SK-N-SH (cell line): ENCODE results near the gene APEH. TPM values are rescaled to one million over a fixed set of nuclear protein-coding genes. Genes with fewer than 3 reads are reported as not detected.

ENCODE experiments used
- CTCF ChIA-PET: fragments of 300-600, 350-600 bp; formaldehyde crosslinking; extraction: SDS; loops from one replicate; lab custom pipeline; 2021; lab: Yijun Ruan, JAX
- POLR2A ChIA-PET: fragments of 350-600 bp; sonication (Branson Sonifier 250); formaldehyde crosslinking; extraction: SDS; loops from one replicate; lab custom pipeline; 2020; ENCODE audit warnings: antibody characterized with exemption, inconsistent platforms; lab: Yijun Ruan, JAX
- DNase-seq: peaks from one replicate; pipeline ENCODE4 v3.0.0; 2012
- H2AFZ ChIP-seq: fragments of 200-600 bp; sonication (generic); 2 replicates; pipeline ENCODE4 v1.8.1; 2016; ENCODE audit warnings: antibody characterized with exemption, mild to moderate bottlenecking, low read depth
- H3F3A ChIP-seq: fragments of 200-600 bp; sonication (generic); replicated peaks from 2 replicates; pipeline ENCODE3; 2016; ENCODE audit warnings: antibody characterized with exemption, mild to moderate bottlenecking; ENCODE audit not compliant: insufficient read depth
- H3K27ac ChIP-seq, 2 experiments: fragments of 200-500 bp in 1 of 2; fragments of 200-600 bp in 1 of 2; sonication (Bioruptor generic) in 1 of 2; sonication (generic), shearing (Covaris generic) in 1 of 2; 2 replicates each; pipeline versions ENCODE4 v1.5.1 to v1.6.1; 2014 to 2016; ENCODE audit warnings: low read depth in 2 of 2, inconsistent platforms in 1 of 2, low read length in 1 of 2, mild to moderate bottlenecking in 1 of 2, mixed read lengths in 1 of 2
- H3K27me3 ChIP-seq: fragments of 200-600 bp; sonication (generic), shearing (Covaris generic); 2 replicates; pipeline ENCODE4 v1.6.1; 2016; ENCODE audit warnings: mixed run types; ENCODE audit not compliant: insufficient read depth
- H3K36me3 ChIP-seq, 2 experiments: fragments of 200-500 bp in 1 of 2; fragments of 200-600 bp in 1 of 2; sonication (Bioruptor generic) in 1 of 2; sonication (generic) in 1 of 2; replicated peaks in 1 of 2; 2 replicates each; pipeline versions ENCODE3 to v1.5.1; 2014 to 2016; ENCODE audit warnings: low read length in 1 of 2, mild to moderate bottlenecking in 1 of 2; ENCODE audit not compliant: insufficient read depth in 2 of 2, control insufficient read depth in 1 of 2
- H3K4me1 ChIP-seq, 2 experiments: fragments of 200-500 bp in 1 of 2; fragments of 200-600 bp in 1 of 2; sonication (Bioruptor generic) in 1 of 2; sonication (generic), shearing (Covaris generic) in 1 of 2; 2 replicates each; pipeline versions ENCODE4 v1.5.1 to v1.6.1; 2014 to 2016; ENCODE audit warnings: low read depth in 1 of 2, low read length in 1 of 2, mixed run types in 1 of 2; ENCODE audit not compliant: insufficient read depth in 2 of 2, control insufficient read depth in 1 of 2
- H3K4me2 ChIP-seq: fragments of 200-600 bp; sonication (generic), shearing (Covaris generic); 2 replicates; pipeline ENCODE4 v1.6.1; 2017; ENCODE audit warnings: mixed run types
- H3K4me3 ChIP-seq, 2 experiments: fragments of 200-500 bp in 1 of 2; fragments of 200-600 bp in 1 of 2; sonication (Bioruptor generic) in 1 of 2; sonication (generic), shearing (Covaris generic) in 1 of 2; 2 replicates each; pipeline versions ENCODE4 v1.5.1 to v1.8.1; 2014 to 2016; ENCODE audit warnings: low read depth in 2 of 2, inconsistent platforms in 1 of 2, low read length in 1 of 2, mild to moderate bottlenecking in 1 of 2, mixed read lengths in 1 of 2, moderate library complexity in 1 of 2
- H3K79me2 ChIP-seq: fragments of 200-600 bp; sonication (generic); 2 replicates; pipeline ENCODE4 v1.8.1; 2017; ENCODE audit warnings: mild to moderate bottlenecking; ENCODE audit not compliant: insufficient read depth
- H3K9ac ChIP-seq: fragments of 200-600 bp; sonication (generic); 2 replicates; pipeline ENCODE4 v1.6.1; 2017; ENCODE audit warnings: mixed run types
- H3K9me2 ChIP-seq: fragments of 200-600 bp; sonication (generic); 2 replicates; pipeline ENCODE4 v1.6.1; 2017; ENCODE audit warnings: mixed run types
- H3K9me3 ChIP-seq: fragments of 200-600 bp; sonication (generic); 2 replicates; pipeline ENCODE4 v1.6.1; 2017; ENCODE audit warnings: mixed run types, mild to moderate bottlenecking, moderate library complexity
- H4K20me1 ChIP-seq: fragments of 200-600 bp; sonication (generic); 2 replicates; pipeline ENCODE4 v1.6.1; 2017; ENCODE audit warnings: mild to moderate bottlenecking, mixed run types; ENCODE audit not compliant: insufficient read depth
- FOXJ3 ChIP-seq: sonication (generic); formaldehyde crosslinking; IDR thresholded peaks from 2 replicates; pipeline ENCODE4 v1.5.1; 2020; ENCODE audit warnings: mild to moderate bottlenecking, missing genetic modification reagents
- FOXM1 ChIP-seq: IDR thresholded peaks from 2 replicates; pipeline ENCODE4 v1.4.0; 2012; ENCODE audit warnings: low read depth, mild to moderate bottlenecking
- GABPA ChIP-seq: IDR thresholded peaks from 2 replicates; pipeline ENCODE4 v1.4.0; 2012; ENCODE audit warnings: low read depth, mild to moderate bottlenecking
- GATA2 ChIP-seq: sonication (generic); formaldehyde crosslinking; IDR thresholded peaks from 2 replicates; pipeline ENCODE4 v1.5.0; 2020; ENCODE audit warnings: mild to moderate bottlenecking, missing genetic modification reagents
- NFIC ChIP-seq: IDR thresholded peaks from 2 replicates; pipeline ENCODE4 v1.4.0; 2012; ENCODE audit warnings: borderline replicate concordance
- RFX5 ChIP-seq: IDR thresholded peaks from 2 replicates; pipeline ENCODE4 v1.6.1; 2012; ENCODE audit warnings: mild to moderate bottlenecking, improper control_type of control experiment, low read length
- RXRA ChIP-seq: IDR thresholded peaks from 2 replicates; pipeline ENCODE4 v1.4.0; 2012; ENCODE audit warnings: low read depth, mild to moderate bottlenecking, borderline replicate concordance
- SIN3A ChIP-seq: IDR thresholded peaks from 2 replicates; pipeline ENCODE4 v1.6.1; 2012; ENCODE audit warnings: low read depth, mild to moderate bottlenecking, low read length, moderate library complexity, borderline replicate concordance
- YY1 ChIP-seq: IDR thresholded peaks from 2 replicates; pipeline ENCODE4 v1.4.0; 2012; ENCODE audit warnings: low read depth, mild to moderate bottlenecking
- WGBS: methylation state at CpG from one replicate; pipeline ENCODE4 v1.1.6; 2017; ENCODE audit warnings: low lambda C conversion rate; 5-methylcytosine and 5-hydroxymethylcytosine counted together
- polyA plus RNA-seq, 3 experiments: library from polyadenylated mRNA; depleted of rRNA; stranded (reverse); fragments of >200 nt; gene quantifications; 2 replicates each; pipeline ENCODE4 v1.2.3, GENCODE V29; 2012
- TF ChIP-seq, protein P1 (sequence below): IDR thresholded peaks from 2 replicates; pipeline ENCODE4; 2012
- TF ChIP-seq, protein P2 (sequence below): IDR thresholded peaks from 2 replicates; pipeline ENCODE4 v1.4.0; 2012; ENCODE audit warnings: low read depth
- TF ChIP-seq, protein P3 (sequence below): IDR thresholded peaks from 2 replicates; pipeline ENCODE4 v1.4.0; 2012; ENCODE audit warnings: low read depth, borderline replicate concordance
- TF ChIP-seq, protein P4 (sequence below): IDR thresholded peaks from 2 replicates; pipeline ENCODE4 v1.6.1; 2012; ENCODE audit warnings: mild to moderate bottlenecking, low read depth, low read length, moderate library complexity
- TF ChIP-seq, protein P5 (sequence below): fragments of 150-350 bp; IDR thresholded peaks from 2 replicates; pipeline ENCODE4 v1.6.1; 2017; ENCODE audit warnings: antibody characterized with exemption, low read length, low read depth, borderline replicate concordance
- TF ChIP-seq, protein P6 (sequence below): fragments of 150-350 bp; IDR thresholded peaks from 2 replicates; pipeline ENCODE4 v1.6.1; 2016; ENCODE audit warnings: mild to moderate bottlenecking, low read depth, low read length

The APEH gene
- polyA plus RNA-seq, 1 of the 3 experiments (the other 2 are of a cell fraction), result 112 TPM

DNA sequence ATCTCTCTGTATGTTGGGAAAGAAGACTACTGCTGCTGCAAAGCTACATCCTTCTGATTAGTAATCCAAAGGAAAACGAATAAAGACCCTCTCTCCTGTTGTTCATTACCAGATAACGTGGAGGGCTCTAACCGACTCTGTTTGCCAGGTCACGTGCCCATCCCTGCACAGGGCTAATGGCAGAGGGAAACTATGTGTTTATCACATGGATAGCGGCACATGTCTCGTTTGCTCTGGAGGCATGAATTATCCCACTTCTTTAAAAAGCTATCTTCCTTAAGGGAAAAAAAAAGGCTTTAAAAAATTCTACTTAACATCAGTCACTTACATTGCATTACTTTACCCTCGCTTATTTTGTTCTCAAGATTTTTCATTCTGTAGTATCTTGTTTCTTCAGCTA is 32.9 kb upstream of the APEH start:
- H2AFZ ChIP-seq, result no peak overlapping the region
- TF ChIP-seq RXRA (no peak), GATA2 (CRISPR knock-in tag) (no peak), FOXJ3 (CRISPR knock-in tag) (no peak)
- TF ChIP-seq, protein P1, sequence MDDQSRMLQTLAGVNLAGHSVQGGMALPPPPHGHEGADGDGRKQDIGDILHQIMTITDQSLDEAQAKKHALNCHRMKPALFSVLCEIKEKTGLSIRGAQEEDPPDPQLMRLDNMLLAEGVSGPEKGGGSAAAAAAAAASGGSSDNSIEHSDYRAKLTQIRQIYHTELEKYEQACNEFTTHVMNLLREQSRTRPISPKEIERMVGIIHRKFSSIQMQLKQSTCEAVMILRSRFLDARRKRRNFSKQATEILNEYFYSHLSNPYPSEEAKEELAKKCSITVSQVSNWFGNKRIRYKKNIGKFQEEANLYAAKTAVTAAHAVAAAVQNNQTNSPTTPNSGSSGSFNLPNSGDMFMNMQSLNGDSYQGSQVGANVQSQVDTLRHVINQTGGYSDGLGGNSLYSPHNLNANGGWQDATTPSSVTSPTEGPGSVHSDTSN, result no peak
- TF ChIP-seq, all 33 proteins: peak for 0
- Histone ChIP-seq H3K4me2 (no peak overlapping the region), H3K79me2 (no peaks in the 10 kb centered on the region), H3K4me3 (no peak overlapping the region), H3K9ac (no peak overlapping the region), H3K9me2 (no peaks in the 10 kb centered on the region), H3K4me1 (no peaks in the 10 kb centered on the region), H3K27ac (no peak overlapping the region), H3K36me3 (no peaks in the 10 kb centered on the region), H3K9me3 (no peaks in the 10 kb centered on the region), H3F3A (no peaks in the 10 kb centered on the region), H3K27me3 (no peaks in the 10 kb centered on the region), H4K20me1 (no peaks in the 10 kb centered on the region)
- WGBS, result 60% methylated on average over 7 of the region's 7 CpGs
- ChIA-PET POLR2A (no interaction called here), CTCF (interaction anchor here (1.0 to 2.2 kb wide), 3 partner anchors 15 to 102 kb away, joined by 3 to 7 read pairs (median 5); no protein-coding TSS in a partner anchor)
- DNase-seq, result no peak

DNA sequence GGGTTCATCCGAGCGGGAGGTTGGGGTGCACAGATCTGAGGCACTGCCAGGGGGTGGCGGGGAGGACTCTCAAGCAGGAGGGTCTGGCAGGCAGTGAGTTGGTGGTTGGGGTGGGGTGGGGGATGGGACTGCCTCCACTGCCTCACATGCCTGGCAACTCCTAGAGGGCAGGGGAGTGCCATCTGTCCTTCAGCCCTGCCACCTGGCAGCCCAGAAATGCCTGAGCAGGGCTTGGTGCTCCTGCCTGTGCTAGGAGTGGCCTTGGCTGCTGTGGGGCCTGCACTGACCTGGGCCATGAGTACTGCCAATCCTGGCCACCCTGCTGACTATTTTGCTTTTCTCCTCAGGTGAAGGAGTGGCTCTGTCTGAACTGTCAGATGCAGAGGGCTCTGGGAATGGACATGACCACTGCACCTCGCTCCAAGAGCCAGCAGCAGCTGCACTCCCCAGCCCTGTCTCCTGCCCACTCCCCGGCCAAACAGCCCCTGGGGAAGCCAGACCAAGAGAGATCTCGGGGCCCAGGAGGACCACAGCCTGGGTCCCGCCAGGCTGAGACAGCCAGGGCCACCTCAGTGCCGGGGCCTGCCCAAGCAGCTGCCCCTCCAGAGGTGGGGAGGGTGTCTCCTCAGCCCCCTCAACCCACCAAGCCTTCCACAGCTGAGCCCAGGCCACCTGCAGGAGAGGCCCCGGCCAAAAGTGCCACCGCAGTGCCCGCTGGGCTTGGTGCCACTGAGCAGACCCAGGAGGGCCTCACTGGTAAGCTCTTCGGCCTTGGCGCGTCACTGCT is 32.0 kb upstream of the APEH start:
- Histone ChIP-seq H3K9me2 (no peaks in the 10 kb centered on the region), H3K4me3 (no peak overlapping the region), H3K9me3 (no peaks in the 10 kb centered on the region), H3K4me2 (no peak overlapping the region), H2AFZ (no peak overlapping the region), H3F3A (no peaks in the 10 kb centered on the region), H3K27me3 (no peaks in the 10 kb centered on the region), H3K27ac (no peak overlapping the region), H3K9ac (no peak overlapping the region), H3K4me1 (no peaks in the 10 kb centered on the region; a peak in 1 of 4 replicates), H4K20me1 (no peaks in the 10 kb centered on the region), H3K79me2 (no peaks in the 10 kb centered on the region), H3K36me3 (no peaks in the 10 kb centered on the region)
- no peak for DNase-seq
- WGBS, result 68% methylated on average over 9 of the region's 14 CpGs
- CTCF ChIA-PET, result interaction anchor here (1.0 to 3.3 kb wide), 3 partner anchors 25 to 87 kb away, joined by 3 to 13 read pairs (median 3); partner anchors contain the start of gene BSN
- POLR2A ChIA-PET, result no interaction called here
- TF ChIP-seq RFX5 (no peak), NFIC (no peak), YY1 (no peak), GABPA (no peak), SIN3A (no peak), FOXM1 (no peak)
- TF ChIP-seq, protein P2, sequence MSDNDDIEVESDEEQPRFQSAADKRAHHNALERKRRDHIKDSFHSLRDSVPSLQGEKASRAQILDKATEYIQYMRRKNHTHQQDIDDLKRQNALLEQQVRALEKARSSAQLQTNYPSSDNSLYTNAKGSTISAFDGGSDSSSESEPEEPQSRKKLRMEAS, result no peak
- TF ChIP-seq, protein P3, sequence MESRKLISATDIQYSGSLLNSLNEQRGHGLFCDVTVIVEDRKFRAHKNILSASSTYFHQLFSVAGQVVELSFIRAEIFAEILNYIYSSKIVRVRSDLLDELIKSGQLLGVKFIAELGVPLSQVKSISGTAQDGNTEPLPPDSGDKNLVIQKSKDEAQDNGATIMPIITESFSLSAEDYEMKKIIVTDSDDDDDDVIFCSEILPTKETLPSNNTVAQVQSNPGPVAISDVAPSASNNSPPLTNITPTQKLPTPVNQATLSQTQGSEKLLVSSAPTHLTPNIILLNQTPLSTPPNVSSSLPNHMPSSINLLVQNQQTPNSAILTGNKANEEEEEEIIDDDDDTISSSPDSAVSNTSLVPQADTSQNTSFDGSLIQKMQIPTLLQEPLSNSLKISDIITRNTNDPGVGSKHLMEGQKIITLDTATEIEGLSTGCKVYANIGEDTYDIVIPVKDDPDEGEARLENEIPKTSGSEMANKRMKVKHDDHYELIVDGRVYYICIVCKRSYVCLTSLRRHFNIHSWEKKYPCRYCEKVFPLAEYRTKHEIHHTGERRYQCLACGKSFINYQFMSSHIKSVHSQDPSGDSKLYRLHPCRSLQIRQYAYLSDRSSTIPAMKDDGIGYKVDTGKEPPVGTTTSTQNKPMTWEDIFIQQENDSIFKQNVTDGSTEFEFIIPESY, result no peak
- TF ChIP-seq, protein P4, sequence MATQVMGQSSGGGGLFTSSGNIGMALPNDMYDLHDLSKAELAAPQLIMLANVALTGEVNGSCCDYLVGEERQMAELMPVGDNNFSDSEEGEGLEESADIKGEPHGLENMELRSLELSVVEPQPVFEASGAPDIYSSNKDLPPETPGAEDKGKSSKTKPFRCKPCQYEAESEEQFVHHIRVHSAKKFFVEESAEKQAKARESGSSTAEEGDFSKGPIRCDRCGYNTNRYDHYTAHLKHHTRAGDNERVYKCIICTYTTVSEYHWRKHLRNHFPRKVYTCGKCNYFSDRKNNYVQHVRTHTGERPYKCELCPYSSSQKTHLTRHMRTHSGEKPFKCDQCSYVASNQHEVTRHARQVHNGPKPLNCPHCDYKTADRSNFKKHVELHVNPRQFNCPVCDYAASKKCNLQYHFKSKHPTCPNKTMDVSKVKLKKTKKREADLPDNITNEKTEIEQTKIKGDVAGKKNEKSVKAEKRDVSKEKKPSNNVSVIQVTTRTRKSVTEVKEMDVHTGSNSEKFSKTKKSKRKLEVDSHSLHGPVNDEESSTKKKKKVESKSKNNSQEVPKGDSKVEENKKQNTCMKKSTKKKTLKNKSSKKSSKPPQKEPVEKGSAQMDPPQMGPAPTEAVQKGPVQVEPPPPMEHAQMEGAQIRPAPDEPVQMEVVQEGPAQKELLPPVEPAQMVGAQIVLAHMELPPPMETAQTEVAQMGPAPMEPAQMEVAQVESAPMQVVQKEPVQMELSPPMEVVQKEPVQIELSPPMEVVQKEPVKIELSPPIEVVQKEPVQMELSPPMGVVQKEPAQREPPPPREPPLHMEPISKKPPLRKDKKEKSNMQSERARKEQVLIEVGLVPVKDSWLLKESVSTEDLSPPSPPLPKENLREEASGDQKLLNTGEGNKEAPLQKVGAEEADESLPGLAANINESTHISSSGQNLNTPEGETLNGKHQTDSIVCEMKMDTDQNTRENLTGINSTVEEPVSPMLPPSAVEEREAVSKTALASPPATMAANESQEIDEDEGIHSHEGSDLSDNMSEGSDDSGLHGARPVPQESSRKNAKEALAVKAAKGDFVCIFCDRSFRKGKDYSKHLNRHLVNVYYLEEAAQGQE, result no peak
- TF ChIP-seq, protein P5, sequence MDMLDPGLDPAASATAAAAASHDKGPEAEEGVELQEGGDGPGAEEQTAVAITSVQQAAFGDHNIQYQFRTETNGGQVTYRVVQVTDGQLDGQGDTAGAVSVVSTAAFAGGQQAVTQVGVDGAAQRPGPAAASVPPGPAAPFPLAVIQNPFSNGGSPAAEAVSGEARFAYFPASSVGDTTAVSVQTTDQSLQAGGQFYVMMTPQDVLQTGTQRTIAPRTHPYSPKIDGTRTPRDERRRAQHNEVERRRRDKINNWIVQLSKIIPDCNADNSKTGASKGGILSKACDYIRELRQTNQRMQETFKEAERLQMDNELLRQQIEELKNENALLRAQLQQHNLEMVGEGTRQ, result no peak
- TF ChIP-seq, protein P6, sequence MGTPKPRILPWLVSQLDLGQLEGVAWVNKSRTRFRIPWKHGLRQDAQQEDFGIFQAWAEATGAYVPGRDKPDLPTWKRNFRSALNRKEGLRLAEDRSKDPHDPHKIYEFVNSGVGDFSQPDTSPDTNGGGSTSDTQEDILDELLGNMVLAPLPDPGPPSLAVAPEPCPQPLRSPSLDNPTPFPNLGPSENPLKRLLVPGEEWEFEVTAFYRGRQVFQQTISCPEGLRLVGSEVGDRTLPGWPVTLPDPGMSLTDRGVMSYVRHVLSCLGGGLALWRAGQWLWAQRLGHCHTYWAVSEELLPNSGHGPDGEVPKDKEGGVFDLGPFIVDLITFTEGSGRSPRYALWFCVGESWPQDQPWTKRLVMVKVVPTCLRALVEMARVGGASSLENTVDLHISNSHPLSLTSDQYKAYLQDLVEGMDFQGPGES, result no peak
